Measurements from ENCODE around the gene YBEY. TPM values are rescaled to one million over a fixed set of nuclear protein-coding genes. Genes with fewer than 3 reads are reported as not detected.

YBEY gene
- total and polyA plus RNA-seq, 2 of the 8 experiments (the other 6 are each of a cell fraction or from before 2014, with no cell fraction given): 26.9 to 31.9 TPM

- no peak overlapping the region for H3K14ac ChIP-seq (ENCODE audit: insufficient read length)
- peak overlapping the region; percentile 81 for H3K27ac ChIP-seq (ENCODE audit: low read depth, low read length)
- H3K4me2 ChIP-seq (ENCODE audit: insufficient read depth in 1 of 2, low read depth in 2 of 2, low read length in 2 of 2): peak overlapping the region; percentile 78 to 97
- no peak overlapping the region for H3K4ac ChIP-seq (replicated peaks; ENCODE audit: insufficient read length, low read depth, low read length)
- peaks cover 14% of the 10 kb centered on the region for H3K23me2 ChIP-seq (ENCODE audit: low read depth, low read length)
- peaks cover 0 to 18% (median 14%) of the 10 kb centered on the region in 4 experiments; a peak in 6 of 7 replicates for H3K4me1 ChIP-seq (replicated peaks in 1 of 4; ENCODE audit: control insufficient read depth in 3 of 4, insufficient read depth in 4 of 4, low read length in 3 of 4)
- no peak overlapping the region for H2BK15ac ChIP-seq (ENCODE audit: low read length)
- peak overlapping the region; percentile 8 for H4K91ac ChIP-seq (replicated peaks; ENCODE audit: insufficient read length, low read length)
- no peak overlapping the region for H3K23ac ChIP-seq (ENCODE audit: insufficient read length)
- H3K36me3 ChIP-seq (ENCODE audit: control insufficient read depth in 2 of 4, insufficient read depth in 4 of 4, low read length in 3 of 4): peaks cover 0 to 3% (median 2%) of the 10 kb centered on the region in 4 experiments; a peak in 3 of 8 replicates
- H4K8ac ChIP-seq (ENCODE audit: extremely low read depth, insufficient read depth, low read length): peak overlapping the region; percentile 94; the same call in 1 of the 2 replicates
- peaks cover 17% of the 10 kb centered on the region for H3K79me1 ChIP-seq (ENCODE audit: low read depth, low read length)
- FAIRE-seq (no peak), DNase-seq (ENCODE audit: low read depth in 1 of 2, low spot score in 2 of 2) (peak in 1 of 2 experiments; percentile 45)
- H3K4me3 ChIP-seq (ENCODE audit: extremely low read depth in 1 of 4, insufficient read depth in 2 of 4, low read depth in 3 of 4, low read length in 4 of 4): peak overlapping the region; percentile 92 to 96 (median 94)
- TF ChIP-seq ASH2L (IDR thresholded peaks at IDR 0.05; ENCODE audit: low read length) (no peak), TAF7 (optimal IDR thresholded peaks at IDR 0.05; ENCODE audit: borderline replicate concordance, low read depth, low read length) (peak; percentile 20), SRF (IDR thresholded peaks at IDR 0.05; ENCODE audit: low read depth, low read length) (no peak), POLR2A (IDR thresholded peaks at IDR 0.05; ENCODE audit: control extremely low read depth in 1 of 2, low read depth in 2 of 2, low read length in 2 of 2) (0 out of 3 replicates have a peak, but pooled peaks of 1 of the 2 experiments have one; percentile 22), E2F6 (IDR thresholded peaks at IDR 0.05) (0 out of 2 replicates have a peak, but pooled peaks have one; percentile 0), SAP30 (IDR thresholded peaks at IDR 0.05; ENCODE audit: insufficient read depth, insufficient replicate concordance, low read length) (peak; percentile 30)
- no peak overlapping the region for H2BK120ac ChIP-seq (replicated peaks; ENCODE audit: low read depth, low read length)
- 9% methylated on average over 50 of the region's 50 CpGs; no CpG with 5 or more reads in 1 of the 2 experiments for WGBS, 2 experiments (ENCODE audit: extremely low coverage in 1 of 2, insufficient coverage in 1 of 2, insufficient read length in 1 of 2, insufficient replicate concordance in 2 of 2, low coverage in 1 of 2, low lambda C conversion rate in 2 of 2, missing lambda C conversion rate in 1 of 2)
- H3K9me3 ChIP-seq (ENCODE audit: insufficient read depth in 2 of 2, low read depth in 1 of 2, low read length in 1 of 2): no peaks in the 10 kb centered on the region
- H3K79me2 ChIP-seq (ENCODE audit: control insufficient read depth in 1 of 2, insufficient read depth in 2 of 2, low read length in 2 of 2): peaks cover 11 to 52% of the 10 kb centered on the region in 2 experiments
- H2AK5ac ChIP-seq (ENCODE audit: low read depth, low read length): no peak overlapping the region; the same call in 1 of the 2 replicates
- H3K9ac ChIP-seq (replicated peaks in 1 of 4; ENCODE audit: extremely low read depth in 1 of 4, low read depth in 3 of 4, low read length in 3 of 4): peak overlapping the region; percentile 79 to 98 (median 91)
- no peaks in the 10 kb centered on the region for H3K27me3 ChIP-seq (replicated peaks in 1 of 4; ENCODE audit: control insufficient read depth in 3 of 4, extremely low read depth in 1 of 4, insufficient read depth in 3 of 4, low read length in 3 of 4)
- H2AFZ ChIP-seq (ENCODE audit: low read length): no peak overlapping the region
- H2BK5ac ChIP-seq (ENCODE audit: low read depth, low read length): peak overlapping the region; percentile 81
- peak overlapping the region; percentile 81 for H3K56ac ChIP-seq (replicated peaks; ENCODE audit: insufficient read length, low read depth, low read length)
- no peak overlapping the region for H2BK12ac ChIP-seq (ENCODE audit: low read depth, low read length)
- no peak overlapping the region for H4K5ac ChIP-seq (ENCODE audit: insufficient read length, low read depth, low read length)
- ChIA-PET POLR2A (ENCODE audit: partially characterized antibody) (interaction anchor here (0.7 to 2.7 kb wide), 16 partner anchors 9 to 235 kb away, joined by 3 to 17 read pairs (median 4); partner anchors contain the start of genes MCM3AP and YBEY), CTCF (ENCODE audit: partially characterized antibody) (interaction anchor here (0.8 to 1.2 kb wide), 2 partner anchors 10 to 351 kb away, joined by 3 read pairs; no protein-coding TSS in a partner anchor)
- H2BK20ac ChIP-seq (ENCODE audit: low read length): no peak overlapping the region
- peaks cover 7 to 24% of the 10 kb centered on the region in 2 experiments for H4K20me1 ChIP-seq (replicated peaks in 1 of 2; ENCODE audit: control insufficient read depth in 1 of 2, insufficient read depth in 2 of 2, low read length in 2 of 2)
- H3K18ac ChIP-seq (ENCODE audit: extremely low read depth, low read length): no peak overlapping the region; the same call in 1 of the 2 replicates
These were observed 36.4 kb downstream of the YBEY start for GRCh38 chr21:46322351-46323226.

Measured in H1 (cell line).